ENCODE measurements around the gene CHL1.

CHL1 gene

DNA sequence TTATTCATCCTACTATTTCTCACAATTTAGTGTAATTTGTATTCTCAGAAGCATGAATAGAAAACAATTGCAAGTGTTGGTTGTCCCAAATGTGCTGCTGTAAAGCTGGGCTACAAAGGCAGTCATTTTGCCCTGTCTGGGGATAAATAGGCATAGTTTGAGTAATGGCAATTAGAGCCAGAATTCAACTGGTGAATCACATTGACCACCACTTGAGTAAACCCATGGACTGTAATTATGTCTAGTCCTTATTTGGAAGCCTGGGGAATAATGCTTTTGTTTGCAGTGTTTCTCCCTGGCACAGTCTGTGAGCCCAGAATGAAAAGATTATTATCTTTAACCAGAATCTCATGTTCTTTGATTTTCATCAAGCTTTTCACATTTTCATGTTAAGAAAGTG lies 30.5 kb upstream of the CHL1 start:
- TF ChIP-seq FOXM1 (IDR thresholded peaks at IDR 0.05; ENCODE audit: borderline replicate concordance, low read depth) (no peak), TAF1 (IDR thresholded peaks at IDR 0.05; ENCODE audit: low read depth) (no peak), CEBPB (IDR thresholded peaks at IDR 0.05) (no peak), ZBTB7A (IDR thresholded peaks at IDR 0.05; ENCODE audit: low read depth) (no peak), TEAD4 (IDR thresholded peaks at IDR 0.05) (no peak), YY1 (IDR thresholded peaks at IDR 0.05; ENCODE audit: low read depth) (no peak), TCF12 (IDR thresholded peaks at IDR 0.05; ENCODE audit: low read depth) (no peak), EGR1 (IDR thresholded peaks at IDR 0.05) (no peak), RAD21 (IDR thresholded peaks at IDR 0.05; ENCODE audit: low read depth) (no peak), EP300 (IDR thresholded peaks at IDR 0.05; ENCODE audit: borderline replicate concordance) (no peak), NFIC (IDR thresholded peaks at IDR 0.05) (no peak), CREB1 (IDR thresholded peaks at IDR 0.05; ENCODE audit: low read depth) (no peak)
- TF ChIP-seq, protein P1, sequence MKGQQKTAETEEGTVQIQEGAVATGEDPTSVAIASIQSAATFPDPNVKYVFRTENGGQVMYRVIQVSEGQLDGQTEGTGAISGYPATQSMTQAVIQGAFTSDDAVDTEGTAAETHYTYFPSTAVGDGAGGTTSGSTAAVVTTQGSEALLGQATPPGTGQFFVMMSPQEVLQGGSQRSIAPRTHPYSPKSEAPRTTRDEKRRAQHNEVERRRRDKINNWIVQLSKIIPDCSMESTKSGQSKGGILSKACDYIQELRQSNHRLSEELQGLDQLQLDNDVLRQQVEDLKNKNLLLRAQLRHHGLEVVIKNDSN (IDR thresholded peaks at IDR 0.05): no peak
- TF ChIP-seq, protein P2, sequence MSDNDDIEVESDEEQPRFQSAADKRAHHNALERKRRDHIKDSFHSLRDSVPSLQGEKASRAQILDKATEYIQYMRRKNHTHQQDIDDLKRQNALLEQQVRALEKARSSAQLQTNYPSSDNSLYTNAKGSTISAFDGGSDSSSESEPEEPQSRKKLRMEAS (IDR thresholded peaks at IDR 0.05): no peak
- TF ChIP-seq, protein P3, sequence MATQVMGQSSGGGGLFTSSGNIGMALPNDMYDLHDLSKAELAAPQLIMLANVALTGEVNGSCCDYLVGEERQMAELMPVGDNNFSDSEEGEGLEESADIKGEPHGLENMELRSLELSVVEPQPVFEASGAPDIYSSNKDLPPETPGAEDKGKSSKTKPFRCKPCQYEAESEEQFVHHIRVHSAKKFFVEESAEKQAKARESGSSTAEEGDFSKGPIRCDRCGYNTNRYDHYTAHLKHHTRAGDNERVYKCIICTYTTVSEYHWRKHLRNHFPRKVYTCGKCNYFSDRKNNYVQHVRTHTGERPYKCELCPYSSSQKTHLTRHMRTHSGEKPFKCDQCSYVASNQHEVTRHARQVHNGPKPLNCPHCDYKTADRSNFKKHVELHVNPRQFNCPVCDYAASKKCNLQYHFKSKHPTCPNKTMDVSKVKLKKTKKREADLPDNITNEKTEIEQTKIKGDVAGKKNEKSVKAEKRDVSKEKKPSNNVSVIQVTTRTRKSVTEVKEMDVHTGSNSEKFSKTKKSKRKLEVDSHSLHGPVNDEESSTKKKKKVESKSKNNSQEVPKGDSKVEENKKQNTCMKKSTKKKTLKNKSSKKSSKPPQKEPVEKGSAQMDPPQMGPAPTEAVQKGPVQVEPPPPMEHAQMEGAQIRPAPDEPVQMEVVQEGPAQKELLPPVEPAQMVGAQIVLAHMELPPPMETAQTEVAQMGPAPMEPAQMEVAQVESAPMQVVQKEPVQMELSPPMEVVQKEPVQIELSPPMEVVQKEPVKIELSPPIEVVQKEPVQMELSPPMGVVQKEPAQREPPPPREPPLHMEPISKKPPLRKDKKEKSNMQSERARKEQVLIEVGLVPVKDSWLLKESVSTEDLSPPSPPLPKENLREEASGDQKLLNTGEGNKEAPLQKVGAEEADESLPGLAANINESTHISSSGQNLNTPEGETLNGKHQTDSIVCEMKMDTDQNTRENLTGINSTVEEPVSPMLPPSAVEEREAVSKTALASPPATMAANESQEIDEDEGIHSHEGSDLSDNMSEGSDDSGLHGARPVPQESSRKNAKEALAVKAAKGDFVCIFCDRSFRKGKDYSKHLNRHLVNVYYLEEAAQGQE (IDR thresholded peaks at IDR 0.05; ENCODE audit: low read depth): no peak

DNA sequence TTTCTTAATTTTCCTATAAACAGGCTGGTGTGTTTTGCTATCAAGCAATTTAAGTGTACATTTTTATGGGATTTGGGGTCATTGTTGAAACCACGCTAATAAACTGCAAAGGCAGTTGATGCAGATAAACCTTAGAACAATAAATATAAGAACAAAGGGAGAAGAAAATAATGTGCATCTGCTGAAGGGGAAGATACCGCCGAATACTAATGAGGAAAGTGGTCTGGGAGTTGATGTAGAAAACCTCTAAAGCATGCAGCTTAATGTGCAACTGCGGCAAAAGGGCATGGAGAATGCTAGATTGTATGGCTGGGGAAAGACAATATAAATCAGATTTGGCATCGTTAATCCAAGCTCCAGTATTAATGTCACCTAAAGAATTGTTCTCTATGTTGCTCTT lies 29.8 kb upstream of the CHL1 start:
- TF ChIP-seq, protein P1 (IDR thresholded peaks at IDR 0.05): no peak
- TF ChIP-seq EP300 (IDR thresholded peaks at IDR 0.05; ENCODE audit: borderline replicate concordance) (no peak), NFIC (IDR thresholded peaks at IDR 0.05) (no peak), YY1 (IDR thresholded peaks at IDR 0.05; ENCODE audit: low read depth) (no peak), TEAD4 (IDR thresholded peaks at IDR 0.05) (no peak), ZBTB7A (IDR thresholded peaks at IDR 0.05; ENCODE audit: low read depth) (no peak), TAF1 (IDR thresholded peaks at IDR 0.05; ENCODE audit: low read depth) (no peak), RAD21 (IDR thresholded peaks at IDR 0.05; ENCODE audit: low read depth) (no peak), CEBPB (IDR thresholded peaks at IDR 0.05) (no peak), EGR1 (IDR thresholded peaks at IDR 0.05) (no peak), FOXM1 (IDR thresholded peaks at IDR 0.05; ENCODE audit: borderline replicate concordance, low read depth) (no peak), CREB1 (IDR thresholded peaks at IDR 0.05; ENCODE audit: low read depth) (no peak), TCF12 (IDR thresholded peaks at IDR 0.05; ENCODE audit: low read depth) (no peak)
- TF ChIP-seq, protein P2 (IDR thresholded peaks at IDR 0.05): no peak
- TF ChIP-seq, protein P3 (IDR thresholded peaks at IDR 0.05; ENCODE audit: low read depth): no peak

DNA sequence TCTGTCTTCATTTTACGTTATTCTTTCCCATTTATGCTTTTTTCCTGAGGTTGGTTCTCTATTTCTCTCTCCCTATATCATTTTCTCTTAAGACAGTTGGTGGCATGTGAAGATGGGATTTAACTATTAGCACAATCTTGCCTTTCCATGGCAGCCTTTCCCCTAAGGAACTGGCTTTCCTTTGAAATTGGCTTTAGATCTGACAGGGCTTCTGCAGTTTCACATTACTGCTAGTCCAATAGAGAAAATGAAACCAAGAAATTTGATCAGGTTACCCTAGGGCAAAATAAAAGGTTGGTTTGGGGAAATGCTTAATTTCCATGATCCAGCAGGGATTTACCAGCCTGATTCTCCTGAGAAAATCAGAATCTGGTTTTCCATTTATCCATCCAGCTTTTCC lies 22.7 kb upstream of the CHL1 start:
- TF ChIP-seq FOXM1 (IDR thresholded peaks at IDR 0.05; ENCODE audit: borderline replicate concordance, low read depth) (no peak), EGR1 (IDR thresholded peaks at IDR 0.05) (no peak), CREB1 (IDR thresholded peaks at IDR 0.05; ENCODE audit: low read depth) (no peak), ZBTB7A (IDR thresholded peaks at IDR 0.05; ENCODE audit: low read depth) (no peak), RAD21 (IDR thresholded peaks at IDR 0.05; ENCODE audit: low read depth) (no peak), TEAD4 (IDR thresholded peaks at IDR 0.05) (no peak), TCF12 (IDR thresholded peaks at IDR 0.05; ENCODE audit: low read depth) (no peak), TAF1 (IDR thresholded peaks at IDR 0.05; ENCODE audit: low read depth) (no peak), EP300 (IDR thresholded peaks at IDR 0.05; ENCODE audit: borderline replicate concordance) (no peak), NFIC (IDR thresholded peaks at IDR 0.05) (no peak), YY1 (IDR thresholded peaks at IDR 0.05; ENCODE audit: low read depth) (no peak), CEBPB (IDR thresholded peaks at IDR 0.05) (no peak)
- TF ChIP-seq, protein P1 (IDR thresholded peaks at IDR 0.05): no peak
- TF ChIP-seq, protein P2 (IDR thresholded peaks at IDR 0.05): no peak
- TF ChIP-seq, protein P3 (IDR thresholded peaks at IDR 0.05; ENCODE audit: low read depth): no peak

Data from Ishikawa (cell line).